T-helper 17 cell (primary cell): Measurements from ENCODE around the gene RNF144B. TPM values are rescaled to one million over a fixed set of nuclear protein-coding genes. Genes with fewer than 3 reads are reported as not detected.

Source experiments
- ATAC-seq: fragments of 150-1000 bp; cut with Tn5 transposase; 2 replicates; pipeline ENCODE4 v1.10.0; 2021; ENCODE audit warnings: mild to moderate bottlenecking, moderate library complexity
- DNase-seq, 3 donors: peaks; one replicate each; pipeline versions ENCODE4 v3.0.0 to v3.0.0-alpha.2; 2020 to 2021
- H3K9me3 ChIP-seq: one replicate; pipeline ENCODE4 v1.7.0; 2013; ENCODE audit warnings: low read length, mild to moderate bottlenecking; ENCODE audit not compliant: control insufficient read depth, poor library complexity, severe bottlenecking
- H3K27ac Mint-ChIP-seq: one replicate; pipeline ENCODE4 v1.8.0; 2022; ENCODE audit warnings: mild to moderate bottlenecking, moderate library complexity, mixed read lengths
- H3K27me3 Mint-ChIP-seq: one replicate; pipeline ENCODE4 v1.8.0; 2022; ENCODE audit warnings: mixed read lengths
- H3K36me3 Mint-ChIP-seq: one replicate; pipeline ENCODE4 v1.8.0; 2022; ENCODE audit warnings: low read depth, mixed read lengths
- H3K4me1 Mint-ChIP-seq: one replicate; pipeline ENCODE4 v1.8.0; 2022; ENCODE audit warnings: mild to moderate bottlenecking, mixed read lengths
- H3K4me3 Mint-ChIP-seq: one replicate; pipeline ENCODE4 v1.8.0; 2022; ENCODE audit warnings: mild to moderate bottlenecking, moderate library complexity, mixed read lengths
- total RNA-seq, 4 donors: library from RNA in 2 of 4; stranded (reverse) in 2 of 4; gene quantifications; one replicate each; pipeline ENCODE4 v1.2.3 and lab custom pipeline; 2022 to 2026

RNF144B gene
- total RNA-seq, 2 donors from 2014 or later: 2.3 to 4.6 TPM

- Mint-ChIP-seq H3K27ac (no peak overlapping the region), H3K4me1 (no peaks in the 10 kb centered on the region), H3K36me3 (peaks cover 3% of the 10 kb centered on the region), H3K4me3 (no peak overlapping the region), H3K27me3 (no peaks in the 10 kb centered on the region)
- no peak for ATAC-seq
- H3K9me3 ChIP-seq: no peaks in the 10 kb centered on the region
- no peak for DNase-seq
These were observed 82.4 kb downstream of the RNF144B start for GRCh38 chr6:18469536-18469935.

GRCh38 chr6:18471232-18471964 lies 84.2 kb downstream of the RNF144B start:
- H3K27me3 Mint-ChIP-seq: no peaks in the 10 kb centered on the region
- H3K4me3 Mint-ChIP-seq: no peak overlapping the region
- DNase-seq (no peak), ATAC-seq (no peak)
- no peaks in the 10 kb centered on the region for H3K4me1 Mint-ChIP-seq
- no peaks in the 10 kb centered on the region for H3K36me3 Mint-ChIP-seq
- no peak overlapping the region for H3K27ac Mint-ChIP-seq
- no peaks in the 10 kb centered on the region for H3K9me3 ChIP-seq

- H3K27me3 Mint-ChIP-seq: no peaks in the 10 kb centered on the region
These were observed 85.8 kb downstream of the RNF144B start for GRCh38 chr6:18472941-18473340.

GRCh38 chr6:18473755-18474154 lies 86.6 kb downstream of the RNF144B start:
- Mint-ChIP-seq H3K4me3 (no peak overlapping the region), H3K4me1 (peaks cover 4% of the 10 kb centered on the region), H3K27ac (no peak overlapping the region), H3K36me3 (no peaks in the 10 kb centered on the region), H3K27me3 (no peaks in the 10 kb centered on the region)
- DNase-seq (no peak), ATAC-seq (no peak)
- H3K9me3 ChIP-seq: no peaks in the 10 kb centered on the region

More at GRCh38 chr6:18472941-18473340, 85.8 kb downstream of the RNF144B start:
- DNase-seq (no peak), ATAC-seq (no peak)
- no peak overlapping the region for H3K27ac Mint-ChIP-seq
- no peaks in the 10 kb centered on the region for H3K9me3 ChIP-seq
- peaks cover 3% of the 10 kb centered on the region for H3K4me1 Mint-ChIP-seq
- H3K4me3 Mint-ChIP-seq: no peak overlapping the region
- H3K36me3 Mint-ChIP-seq: no peaks in the 10 kb centered on the region

GRCh38 chr6:18477301-18477941 lies 90.3 kb downstream of the RNF144B start:
- no peak for DNase-seq
- Mint-ChIP-seq H3K27me3 (peaks cover 9% of the 10 kb centered on the region), H3K4me1 (peaks cover 4% of the 10 kb centered on the region), H3K27ac (no peak overlapping the region), H3K36me3 (peaks cover 3% of the 10 kb centered on the region), H3K4me3 (no peak overlapping the region)
- no peak for ATAC-seq
- no peaks in the 10 kb centered on the region for H3K9me3 ChIP-seq

GRCh38 chr6:18478610-18479009 lies 91.5 kb downstream of the RNF144B start:
- ATAC-seq: no peak
- peaks cover 7% of the 10 kb centered on the region for H3K4me1 Mint-ChIP-seq

GRCh38 chr6:18481870-18482269 lies 94.7 kb downstream of the RNF144B start:
- Mint-ChIP-seq H3K27me3 (peaks cover 47% of the 10 kb centered on the region), H3K4me1 (peaks cover 10% of the 10 kb centered on the region), H3K4me3 (no peak overlapping the region), H3K27ac (no peak overlapping the region), H3K36me3 (peaks cover 5% of the 10 kb centered on the region)
- H3K9me3 ChIP-seq: no peaks in the 10 kb centered on the region
- no peak for ATAC-seq
- DNase-seq: no peak

More at GRCh38 chr6:18478610-18479009, 91.5 kb downstream of the RNF144B start:
- Mint-ChIP-seq H3K36me3 (peaks cover 5% of the 10 kb centered on the region), H3K27ac (no peak overlapping the region), H3K27me3 (peaks cover 20% of the 10 kb centered on the region), H3K4me3 (no peak overlapping the region)
- H3K9me3 ChIP-seq: no peaks in the 10 kb centered on the region
- DNase-seq: no peak

- H3K4me3 Mint-ChIP-seq: no peak overlapping the region
- H3K27ac Mint-ChIP-seq: no peak overlapping the region
- peaks cover 68% of the 10 kb centered on the region for H3K27me3 Mint-ChIP-seq
- ATAC-seq (no peak), DNase-seq (no peak)
- peaks cover 5% of the 10 kb centered on the region for H3K36me3 Mint-ChIP-seq
- H3K9me3 ChIP-seq: no peaks in the 10 kb centered on the region
- H3K4me1 Mint-ChIP-seq: peaks cover 6% of the 10 kb centered on the region
These were observed 98.7 kb downstream of the RNF144B start for GRCh38 chr6:18485660-18486435.

- H3K9me3 ChIP-seq: no peaks in the 10 kb centered on the region
- H3K4me1 Mint-ChIP-seq: peaks cover 3% of the 10 kb centered on the region
- ATAC-seq (no peak), DNase-seq (no peak)
- H3K27me3 Mint-ChIP-seq: peaks cover 65% of the 10 kb centered on the region
- no peak overlapping the region for H3K4me3 Mint-ChIP-seq
- no peaks in the 10 kb centered on the region for H3K36me3 Mint-ChIP-seq
- H3K27ac Mint-ChIP-seq: no peak overlapping the region
These were observed 100.9 kb downstream of the RNF144B start for GRCh38 chr6:18488004-18488403.

- Mint-ChIP-seq H3K27ac (no peak overlapping the region), H3K36me3 (no peaks in the 10 kb centered on the region), H3K27me3 (peaks cover 60% of the 10 kb centered on the region), H3K4me3 (no peak overlapping the region), H3K4me1 (peaks cover 3% of the 10 kb centered on the region)
- no peak for DNase-seq
- ATAC-seq: no peak
- no peaks in the 10 kb centered on the region for H3K9me3 ChIP-seq
These were observed 101.5 kb downstream of the RNF144B start for GRCh38 chr6:18488526-18489270.

GRCh38 chr6:18489335-18489734 lies 102.2 kb downstream of the RNF144B start:
- no peaks in the 10 kb centered on the region for H3K9me3 ChIP-seq
- no peak overlapping the region for H3K27ac Mint-ChIP-seq
- H3K4me3 Mint-ChIP-seq: no peak overlapping the region
- H3K36me3 Mint-ChIP-seq: no peaks in the 10 kb centered on the region
- ATAC-seq (no peak), DNase-seq (no peak)
- peaks cover 3% of the 10 kb centered on the region for H3K4me1 Mint-ChIP-seq
- H3K27me3 Mint-ChIP-seq: peaks cover 63% of the 10 kb centered on the region

- peaks cover 2% of the 10 kb centered on the region for H3K4me1 Mint-ChIP-seq
- no peak overlapping the region for H3K27ac Mint-ChIP-seq
- no peak overlapping the region for H3K4me3 Mint-ChIP-seq
- peaks cover 52% of the 10 kb centered on the region for H3K27me3 Mint-ChIP-seq
- DNase-seq (no peak), ATAC-seq (no peak)
- H3K9me3 ChIP-seq: no peaks in the 10 kb centered on the region
- H3K36me3 Mint-ChIP-seq: no peaks in the 10 kb centered on the region
These were observed 104.3 kb downstream of the RNF144B start for GRCh38 chr6:18491308-18492045.
